ENCODE measurements around the gene UBE3A.

DNA sequence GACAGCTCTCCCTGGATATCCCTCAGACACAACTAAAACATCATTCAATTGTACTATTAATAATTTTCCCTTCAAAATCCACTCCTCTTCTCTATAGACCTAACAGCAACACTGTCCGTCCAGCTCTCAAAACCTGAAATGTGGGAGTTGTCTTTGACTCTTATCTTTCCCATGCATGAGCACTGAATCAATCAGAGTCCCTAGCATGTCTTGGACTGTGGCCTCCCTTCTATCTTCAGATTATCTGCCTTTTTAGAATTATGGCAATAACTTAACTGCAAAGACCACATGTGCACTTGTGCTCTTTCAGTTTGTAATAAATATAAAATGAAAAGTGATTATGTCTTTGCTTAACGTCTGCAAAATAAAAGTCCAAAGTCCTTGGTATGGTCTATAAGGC lies 107.0 kb downstream of the UBE3A start:
- TF ChIP-seq EZH2 (IDR thresholded peaks at IDR 0.05; ENCODE audit: borderline replicate concordance, low read length) (no peak), CTCF (IDR thresholded peaks at IDR 0.05; ENCODE audit: low read length) (no peak)
